HG03196 (cell line): ENCODE results near the gene ZSCAN18.

Source experiments
- ATAC-seq: cut with Tn5 transposase; IDR thresholded peaks from one replicate; pipeline ENCODE4 v1.9.1; 2021; ENCODE audit not compliant: unreplicated experiment

Gene ZSCAN18

GRCh38 chr19:58086825-58087710, 11.0 kb downstream of the ZSCAN18 start:
- ATAC-seq = no peak

DNA sequence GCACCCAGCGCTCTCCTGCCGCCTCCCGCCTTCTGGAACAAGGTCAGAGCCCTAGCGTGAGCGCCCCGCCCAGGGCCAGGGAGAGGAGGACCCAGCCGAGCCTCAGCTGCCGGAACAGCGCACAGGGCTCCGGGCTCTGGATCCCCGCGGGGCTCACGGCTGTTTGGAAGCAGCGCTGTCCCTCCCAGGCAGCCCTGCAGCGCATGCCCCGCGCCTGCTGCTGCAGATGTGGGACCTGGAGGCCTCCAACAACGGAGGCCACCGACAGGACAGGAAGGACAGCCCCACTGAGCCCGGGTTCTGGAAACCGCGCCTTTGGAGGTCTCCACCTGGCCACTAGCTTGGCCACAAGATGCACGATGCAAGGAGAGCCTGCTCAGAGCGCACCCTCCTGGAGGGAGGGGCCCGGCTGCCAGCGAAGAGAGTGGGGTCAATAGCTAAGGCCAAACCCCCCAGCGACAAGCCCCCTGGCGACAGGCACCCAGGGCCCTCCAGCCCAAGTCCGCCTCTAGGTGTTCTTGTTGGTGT, 12.6 kb downstream of the ZSCAN18 start:
- ATAC-seq = no peak

DNA sequence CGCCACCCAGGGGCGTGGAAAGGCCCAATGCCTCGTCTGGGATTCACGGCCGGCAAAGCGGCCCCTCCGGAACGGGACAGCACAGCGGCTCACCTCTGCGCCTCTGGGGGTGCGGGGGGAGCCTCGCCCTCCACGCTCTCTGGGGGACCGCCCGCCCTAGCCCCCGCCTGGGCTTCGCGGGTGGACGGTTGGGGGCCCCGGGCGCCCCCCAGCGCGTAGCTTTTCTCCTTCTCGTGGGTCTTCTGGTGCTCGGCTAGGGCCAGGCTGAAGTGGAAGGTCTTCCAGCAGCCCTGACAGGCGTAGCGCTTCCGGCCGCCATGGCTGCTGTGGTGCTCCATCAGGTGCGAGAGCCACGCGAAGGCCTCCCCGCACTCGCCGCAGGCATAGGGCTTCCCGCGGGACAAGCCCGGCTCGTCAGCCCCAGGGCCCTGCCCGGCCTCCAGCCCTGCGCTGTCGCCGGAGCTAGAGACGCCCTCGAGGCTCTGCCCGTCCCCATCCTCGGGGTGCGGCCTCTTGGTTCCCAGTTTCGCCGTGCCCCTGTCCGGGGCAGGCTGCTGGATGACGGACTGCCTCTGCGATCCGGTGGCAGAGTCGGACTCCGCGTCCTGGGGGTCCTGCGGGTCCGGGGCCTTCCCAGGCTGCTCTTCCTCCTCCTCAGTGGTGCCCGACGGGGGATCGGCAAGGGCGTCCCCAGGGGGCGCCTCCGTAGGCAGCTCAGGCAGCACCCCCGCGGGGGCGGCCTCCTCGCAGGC, 13.3 kb downstream of the ZSCAN18 start:
- no peak for ATAC-seq

DNA sequence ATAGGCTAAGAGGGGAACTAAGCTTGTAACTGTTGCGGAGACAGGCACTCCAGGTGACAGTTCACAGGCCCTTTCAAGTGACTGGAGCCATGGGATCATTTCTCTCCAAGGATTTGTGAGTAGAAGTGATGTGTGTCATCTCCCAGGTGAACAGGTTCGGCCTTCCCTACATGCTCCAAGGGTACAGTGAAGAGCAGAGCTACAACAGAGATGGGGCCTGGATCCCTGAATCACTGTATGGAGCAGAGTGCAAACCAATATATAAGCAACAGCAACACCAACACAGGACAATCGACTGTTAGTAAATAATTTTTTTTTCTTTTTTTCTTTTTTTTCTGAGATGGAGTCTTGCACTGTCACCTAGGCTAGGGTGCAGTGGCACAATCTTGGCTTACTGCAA, 15.0 kb downstream of the ZSCAN18 start:
- ATAC-seq = no peak

DNA sequence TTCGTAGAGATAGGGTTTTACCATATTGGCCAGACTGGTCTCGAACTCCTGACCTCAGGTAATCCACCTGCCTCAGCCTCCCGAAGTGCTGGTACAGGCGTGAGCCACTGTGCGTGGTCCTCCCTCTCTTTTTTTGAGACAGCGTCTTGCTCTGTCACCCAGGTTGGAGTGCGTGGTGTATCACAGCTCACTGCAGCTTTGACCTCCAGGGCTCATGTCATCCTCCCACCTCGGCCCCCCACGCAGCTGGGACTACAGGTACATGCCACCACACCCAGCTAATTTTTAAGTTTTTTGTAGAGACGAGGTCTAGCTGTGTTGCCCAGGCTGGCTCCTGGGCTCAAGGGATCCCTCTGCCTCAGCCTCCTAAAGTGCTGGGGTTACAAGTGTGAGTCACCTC, 18.2 kb downstream of the ZSCAN18 start:
- ATAC-seq = no peak

DNA sequence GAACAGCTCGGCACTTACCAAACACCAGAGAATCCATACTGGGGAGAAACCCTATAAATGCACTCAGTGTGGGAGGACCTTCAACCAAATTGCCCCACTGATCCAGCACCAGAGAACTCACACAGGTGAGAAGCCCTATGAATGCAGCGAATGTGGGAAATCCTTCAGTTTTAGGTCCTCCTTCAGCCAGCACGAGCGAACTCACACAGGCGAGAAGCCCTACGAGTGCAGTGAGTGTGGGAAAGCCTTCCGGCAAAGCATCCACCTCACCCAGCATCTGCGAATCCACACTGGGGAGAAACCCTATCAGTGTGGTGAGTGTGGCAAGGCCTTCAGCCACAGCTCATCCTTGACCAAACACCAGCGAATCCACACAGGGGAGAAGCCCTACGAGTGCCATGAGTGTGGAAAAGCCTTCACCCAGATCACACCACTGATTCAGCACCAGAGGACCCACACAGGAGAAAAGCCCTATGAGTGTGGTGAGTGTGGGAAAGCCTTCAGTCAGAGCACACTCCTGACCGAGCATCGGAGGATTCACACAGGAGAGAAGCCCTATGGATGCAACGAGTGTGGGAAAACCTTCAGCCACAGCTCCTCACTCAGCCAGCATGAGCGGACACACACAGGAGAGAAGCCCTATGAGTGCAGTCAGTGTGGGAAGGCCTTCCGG, 30.7 kb downstream of the ZSCAN18 start:
- ATAC-seq = no peak

GRCh38 chr19:58063712-58064111, 34.3 kb downstream of the ZSCAN18 start:
- no peak for ATAC-seq

GRCh38 chr19:58060231-58060630, 37.8 kb downstream of the ZSCAN18 start:
- no peak for ATAC-seq

- no peak for ATAC-seq
Measured at GRCh38 chr19:58059671-58060078, 38.4 kb downstream of the ZSCAN18 start.

- ATAC-seq = no peak
Measured at GRCh38 chr19:58059003-58059670, 38.9 kb downstream of the ZSCAN18 start, which contains the start of gene ZNF135. Gene ZNF135 (plus strand): TSS chr19:58059282. CDS start chr19:58060003, 721 bp downstream.

- ATAC-seq = no peak
Measured at GRCh38 chr19:58058467-58058866, 39.6 kb downstream of the ZSCAN18 start.

GRCh38 chr19:58056861-58057260, 41.2 kb downstream of the ZSCAN18 start:
- no peak for ATAC-seq

- ATAC-seq = no peak
Measured at GRCh38 chr19:58056261-58056660, 41.8 kb downstream of the ZSCAN18 start.

- ATAC-seq = no peak
Measured at GRCh38 chr19:58054901-58055874, 42.8 kb downstream of the ZSCAN18 start.

- ATAC-seq = no peak
Measured at GRCh38 chr19:58053480-58054156, 44.4 kb downstream of the ZSCAN18 start.

DNA sequence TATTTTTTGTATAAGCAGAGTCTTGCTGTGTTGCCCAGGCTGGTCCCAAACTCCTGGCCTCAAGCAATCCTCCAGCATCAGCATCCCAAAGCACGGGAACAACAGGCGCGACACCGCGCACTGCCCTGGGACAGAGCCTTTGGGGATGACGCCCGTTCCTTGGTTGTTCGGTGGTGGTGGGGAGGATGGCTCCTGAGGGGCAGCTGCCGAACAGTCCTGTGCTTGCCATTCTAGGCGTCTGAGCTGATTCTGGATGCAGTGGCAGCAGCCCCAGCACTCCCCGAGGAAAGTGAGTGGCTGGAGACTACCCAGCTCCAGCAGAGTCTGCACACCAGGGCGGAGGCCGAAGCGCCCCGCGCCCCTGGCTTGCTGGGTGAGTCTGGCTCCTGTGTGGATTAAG, 45.8 kb downstream of the ZSCAN18 start:
- no peak for ATAC-seq

DNA sequence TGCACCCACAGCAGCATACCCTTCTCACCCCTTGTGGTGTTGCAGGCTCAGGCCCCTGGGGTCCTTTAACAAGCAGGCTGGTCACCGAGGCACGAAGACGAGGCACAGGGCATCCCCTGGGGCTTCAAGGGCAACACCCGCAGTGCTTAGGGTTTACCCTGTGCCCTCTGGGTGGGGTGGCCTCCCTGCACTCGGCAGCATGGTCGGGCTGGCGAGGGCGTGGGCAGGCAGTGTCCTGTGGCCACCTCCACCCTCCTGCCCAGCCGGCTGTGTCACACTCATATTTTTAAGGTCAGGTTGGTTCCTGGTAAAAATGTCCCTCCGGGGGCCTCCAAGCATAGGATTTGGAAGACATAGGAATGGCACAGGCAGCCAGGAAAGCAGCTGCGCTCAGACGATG, 50.4 kb downstream of the ZSCAN18 start:
- no peak for ATAC-seq

- no peak for ATAC-seq
Measured at GRCh38 chr19:58046856-58047255, 51.2 kb downstream of the ZSCAN18 start.
